PC-3 (cell line): ENCODE measurements around the gene MSI2. TPM values are rescaled to one million over a fixed set of nuclear protein-coding genes. Genes with fewer than 3 reads are reported as not detected.

Experiments used
- ATAC-seq: fragments of 200-7000 bp; cut with Tn5 transposase; 2 replicates; pipeline ENCODE4 v1.9.1; 2020; ENCODE audit warnings: mild to moderate bottlenecking, moderate library complexity
- BruUV-seq: library from RNA; stranded (reverse); fragments of 400-500 nt; replicated peaks from 2 replicates; lab custom pipeline; 2021; lab: Mats Ljungman, UMichigan
- CTCF ChIA-PET: fragments of 300-600 bp; sonication (Branson Sonifier 250); formaldehyde crosslinking; loops from one replicate; lab custom pipeline; 2022; ENCODE audit warnings: antibody characterized with exemption; lab: Charles Lee
- POLR2A ChIA-PET: fragments of 300-600 bp; sonication (Branson Sonifier 250); formaldehyde crosslinking; loops from one replicate; lab custom pipeline; 2022; ENCODE audit warnings: antibody characterized with exemption; ENCODE audit not compliant: unreplicated experiment; lab: Charles Lee
- DNase-seq: peaks from one replicate; pipeline ENCODE4 v3.0.0-alpha.2; 2015
- H2AFZ ChIP-seq: fragments of 300-600 bp; sonication (generic); 2 replicates; pipeline ENCODE4 v1.6.0; 2016; ENCODE audit warnings: antibody characterized with exemption, low read length
- H3F3A ChIP-seq: fragments of 300-600 bp; sonication (generic); one replicate; pipeline ENCODE4 v1.6.0; 2017; ENCODE audit warnings: antibody characterized with exemption, low read length, control low read depth, mild to moderate bottlenecking; ENCODE audit not compliant: unreplicated experiment
- H3K27ac ChIP-seq: fragments of 300-600 bp; sonication (generic); 2 replicates; pipeline ENCODE4 v1.5.1; 2016; ENCODE audit warnings: mild to moderate bottlenecking, low read length
- H3K27me3 ChIP-seq: fragments of 300-600 bp; sonication (generic); 2 replicates; pipeline ENCODE4 v1.6.1; 2016; ENCODE audit warnings: low read length, mixed read lengths
- H3K36me3 ChIP-seq: fragments of 300-600 bp; sonication (generic); 2 replicates; pipeline ENCODE4 v1.6.1; 2016; ENCODE audit warnings: low read depth, mixed run types, low read length, mixed read lengths
- H3K4me1 ChIP-seq: fragments of 300-600 bp; sonication (generic); 2 replicates; pipeline ENCODE4 v1.5.1; 2016; ENCODE audit warnings: low read length; ENCODE audit not compliant: insufficient read depth
- H3K4me2 ChIP-seq: fragments of 300-600 bp; sonication (generic); 2 replicates; pipeline ENCODE4 v1.6.0; 2016; ENCODE audit warnings: low read length
- H3K4me3 ChIP-seq: fragments of 300-600 bp; sonication (generic); 2 replicates; pipeline ENCODE4 v1.5.1; 2016; ENCODE audit warnings: mild to moderate bottlenecking, low read length, mixed read lengths
- H3K79me2 ChIP-seq: fragments of 300-600 bp; sonication (generic); 2 replicates; pipeline ENCODE4 v1.6.1; 2017; ENCODE audit warnings: low read length, mixed read lengths
- H3K9ac ChIP-seq: fragments of 300-600 bp; sonication (generic); 2 replicates; pipeline ENCODE4 v1.6.0; 2016; ENCODE audit warnings: mild to moderate bottlenecking, low read length
- H3K9me2 ChIP-seq: fragments of 300-600 bp; sonication (generic); replicated peaks from 2 replicates; pipeline ENCODE4 v1.6.1; 2016; ENCODE audit warnings: mixed run types, low read length, mixed read lengths
- H3K9me3 ChIP-seq: fragments of 300-600 bp; sonication (generic); 2 replicates; pipeline ENCODE4 v1.6.1; 2016; ENCODE audit warnings: low read length, mixed read lengths
- H4K20me1 ChIP-seq: fragments of 300-600 bp; sonication (generic); 2 replicates; pipeline ENCODE4 v1.6.1; 2016; ENCODE audit warnings: low read length, mixed read lengths
- EZH2 ChIP-seq: fragments of 300-600 bp; sonication (generic); IDR thresholded peaks from one replicate; pipeline ENCODE4 v1.6.1; 2017; ENCODE audit warnings: antibody characterized with exemption, mild to moderate bottlenecking, low read length; ENCODE audit not compliant: unreplicated experiment
- EZH2phosphoT487 ChIP-seq: fragments of 300-600 bp; sonication (generic); IDR thresholded peaks from 2 replicates; pipeline ENCODE4 v1.6.1; 2018; ENCODE audit warnings: mild to moderate bottlenecking, antibody characterized with exemption, low read length, borderline replicate concordance
- intact Hi-C: fragments of 100-400 bp; cut with micrococcal nuclease; formaldehyde crosslinking; loops from 2 replicates; pipeline ENCODE4 v1.9.0; 2023
- total RNA-seq: library from RNA; depleted of rRNA; stranded (reverse); fragments of >200 nt; gene quantifications from 2 replicates; pipeline ENCODE4 v1.2.3, GENCODE V29; 2014
- TF ChIP-seq, protein P1 (sequence below): fragments of 300-600 bp; sonication (generic); conservative IDR thresholded peaks from 2 replicates; pipeline ENCODE4 v1.5.1; 2017; ENCODE audit warnings: antibody characterized with exemption, low read depth, mild to moderate bottlenecking, low read length

Gene MSI2
- total RNA-seq, 1 experiment from 2014 or later: 54.7 TPM

DNA sequence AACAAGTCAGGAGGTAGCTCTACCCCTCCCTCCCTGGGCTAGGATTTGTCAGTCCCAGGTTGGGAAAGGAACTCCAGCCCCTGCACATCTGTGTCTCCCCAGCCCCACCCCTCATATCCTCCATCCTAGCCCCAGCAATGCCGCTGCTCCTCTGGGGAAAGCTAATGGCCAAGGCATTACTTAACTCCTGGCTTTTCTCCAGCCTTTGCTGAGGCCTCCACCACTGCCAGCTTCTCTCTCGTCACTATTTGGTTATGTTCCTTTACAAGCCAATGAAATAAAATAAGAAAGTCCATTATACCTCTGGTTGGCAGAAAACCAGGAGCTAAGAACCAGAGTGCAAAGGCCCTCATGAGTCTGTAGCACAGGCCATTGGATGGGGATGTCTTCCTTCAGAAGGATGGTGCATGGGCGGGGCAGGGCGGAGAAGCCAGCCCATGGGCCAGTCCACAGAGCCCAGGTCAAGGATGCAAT, 317.8 kb downstream of the MSI2 start:
- Histone ChIP-seq H3K4me3 (no peak overlapping the region), H3K9me3 (no peaks in the 10 kb centered on the region), H3K4me2 (no peak overlapping the region), H4K20me1 (no peaks in the 10 kb centered on the region), H3K27ac (peak overlapping the region; percentile 27), H3K27me3 (no peaks in the 10 kb centered on the region), H3K4me1 (peaks cover 25% of the 10 kb centered on the region), H3K36me3 (no peaks in the 10 kb centered on the region), H3K9me2 (no peaks in the 10 kb centered on the region), H3F3A (no peaks in the 10 kb centered on the region), H3K79me2 (no peaks in the 10 kb centered on the region), H3K9ac (no peak overlapping the region), H2AFZ (no peak overlapping the region)
- ATAC-seq (peak; percentile 78), DNase-seq (peak; percentile 62)
- no TSS peak for BruUV-seq
- intact Hi-C loops: loop anchor here (5.0 kb wide), 1 partner anchor 317 kb away; the partner anchor contains the start of gene MSI2
- CTCF ChIA-PET: interaction anchor here (0.5 to 1.8 kb wide), 5 partner anchors 98 to 427 kb away, joined by 3 to 12 read pairs (median 3); no protein-coding TSS in a partner anchor
- POLR2A ChIA-PET: no interaction called here
- TF ChIP-seq EZH2 (no peak), EZH2phosphoT487 (no peak)
- TF ChIP-seq, protein P1, sequence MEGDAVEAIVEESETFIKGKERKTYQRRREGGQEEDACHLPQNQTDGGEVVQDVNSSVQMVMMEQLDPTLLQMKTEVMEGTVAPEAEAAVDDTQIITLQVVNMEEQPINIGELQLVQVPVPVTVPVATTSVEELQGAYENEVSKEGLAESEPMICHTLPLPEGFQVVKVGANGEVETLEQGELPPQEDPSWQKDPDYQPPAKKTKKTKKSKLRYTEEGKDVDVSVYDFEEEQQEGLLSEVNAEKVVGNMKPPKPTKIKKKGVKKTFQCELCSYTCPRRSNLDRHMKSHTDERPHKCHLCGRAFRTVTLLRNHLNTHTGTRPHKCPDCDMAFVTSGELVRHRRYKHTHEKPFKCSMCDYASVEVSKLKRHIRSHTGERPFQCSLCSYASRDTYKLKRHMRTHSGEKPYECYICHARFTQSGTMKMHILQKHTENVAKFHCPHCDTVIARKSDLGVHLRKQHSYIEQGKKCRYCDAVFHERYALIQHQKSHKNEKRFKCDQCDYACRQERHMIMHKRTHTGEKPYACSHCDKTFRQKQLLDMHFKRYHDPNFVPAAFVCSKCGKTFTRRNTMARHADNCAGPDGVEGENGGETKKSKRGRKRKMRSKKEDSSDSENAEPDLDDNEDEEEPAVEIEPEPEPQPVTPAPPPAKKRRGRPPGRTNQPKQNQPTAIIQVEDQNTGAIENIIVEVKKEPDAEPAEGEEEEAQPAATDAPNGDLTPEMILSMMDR: no peak

DNA sequence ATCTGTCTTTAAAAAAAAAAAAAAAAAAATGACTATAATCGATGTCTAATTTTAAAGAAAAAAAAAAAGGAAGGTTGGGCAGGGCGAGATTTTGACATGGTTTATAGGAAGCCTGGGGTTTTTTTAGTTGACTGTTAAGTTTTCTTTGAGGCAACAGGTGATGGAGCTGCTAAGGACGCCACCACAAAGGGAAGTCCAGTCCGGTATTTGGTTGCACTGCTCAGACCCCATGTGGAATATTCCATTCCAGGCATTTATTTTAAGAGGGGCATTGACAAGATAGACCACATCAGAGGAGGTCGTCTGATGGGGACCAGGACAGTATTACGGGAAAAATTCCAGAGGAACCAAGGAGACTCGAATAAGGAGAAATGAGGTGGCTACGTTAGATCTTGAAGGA, 320.4 kb downstream of the MSI2 start:
- Histone ChIP-seq H3K36me3 (no peaks in the 10 kb centered on the region), H3K4me3 (no peak overlapping the region), H3K79me2 (no peaks in the 10 kb centered on the region), H3K27ac (no peak overlapping the region), H3K9me3 (no peaks in the 10 kb centered on the region), H3F3A (no peaks in the 10 kb centered on the region), H3K9me2 (no peaks in the 10 kb centered on the region), H3K4me2 (no peak overlapping the region), H3K9ac (no peak overlapping the region), H3K27me3 (no peaks in the 10 kb centered on the region), H2AFZ (no peak overlapping the region), H3K4me1 (peaks cover 9% of the 10 kb centered on the region), H4K20me1 (no peaks in the 10 kb centered on the region)
- CTCF ChIA-PET: no interaction called here
- no peak for DNase-seq
- no peak for TF ChIP-seq EZH2
- TF ChIP-seq, protein P1: no peak
- TF ChIP-seq EZH2phosphoT487: no peak
- no TSS peak for BruUV-seq
- POLR2A ChIA-PET: no interaction called here
- no peak for ATAC-seq
- intact Hi-C loops: no loop called here

DNA sequence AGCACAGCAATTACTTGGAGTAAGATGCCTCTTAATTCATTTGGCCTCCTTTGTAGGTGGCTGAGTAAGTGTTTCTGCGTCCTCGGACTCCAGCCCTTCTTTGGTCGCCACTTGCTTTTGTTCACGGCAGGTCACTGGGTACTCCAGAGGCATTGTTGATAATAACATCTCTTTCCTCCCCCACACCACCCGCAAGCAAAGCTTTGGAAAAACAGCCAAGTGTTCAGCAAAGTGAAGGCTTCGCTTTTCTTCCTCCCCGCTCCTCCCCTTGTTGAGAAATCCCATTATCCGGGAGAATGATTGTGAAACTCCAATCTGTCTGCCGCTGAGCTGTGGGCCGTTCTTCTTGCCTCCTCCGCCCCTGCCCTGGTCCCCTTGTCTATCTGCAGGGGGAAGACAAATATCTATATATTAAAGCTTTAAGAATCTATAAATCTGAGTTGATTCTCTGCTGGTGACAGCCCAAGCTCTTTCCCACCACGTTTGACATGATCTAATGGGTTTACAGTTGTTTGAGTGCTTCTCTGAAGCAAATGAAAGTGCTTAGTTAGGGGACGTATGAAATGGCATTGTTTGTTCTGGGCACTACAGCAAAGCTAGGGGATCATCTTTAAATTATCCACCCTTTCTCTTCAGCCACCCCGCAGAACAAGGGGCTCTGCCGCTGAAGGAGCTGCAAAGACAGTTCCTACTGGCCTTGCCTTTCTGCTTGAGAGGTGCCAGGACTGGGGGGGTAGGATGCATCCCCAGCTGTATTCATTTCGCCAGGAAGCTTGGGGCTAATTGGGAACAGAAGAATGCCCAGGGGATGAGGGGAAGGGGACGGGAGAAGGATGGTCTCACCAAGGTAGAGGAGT, 321.7 kb downstream of the MSI2 start:
- BruUV-seq: no TSS peak
- POLR2A ChIA-PET: no interaction called here
- CTCF ChIA-PET: no interaction called here
- Histone ChIP-seq H4K20me1 (no peaks in the 10 kb centered on the region), H3K27me3 (no peaks in the 10 kb centered on the region), H3K27ac (no peak overlapping the region), H3K4me1 (peaks cover 9% of the 10 kb centered on the region), H3K9ac (no peak overlapping the region), H3K4me3 (no peak overlapping the region), H3K79me2 (no peaks in the 10 kb centered on the region), H3F3A (no peaks in the 10 kb centered on the region), H3K4me2 (no peak overlapping the region), H3K9me3 (no peaks in the 10 kb centered on the region), H3K9me2 (no peaks in the 10 kb centered on the region), H3K36me3 (no peaks in the 10 kb centered on the region), H2AFZ (no peak overlapping the region)
- intact Hi-C loops: no loop called here
- ATAC-seq (no peak), DNase-seq (no peak)
- TF ChIP-seq EZH2 (no peak), EZH2phosphoT487 (no peak)
- TF ChIP-seq, protein P1: no peak
